ENCODE data around the gene ANKS1B. TPM values are rescaled to one million over a fixed set of nuclear protein-coding genes. Genes with fewer than 3 reads are reported as not detected.

Gene ANKS1B
- total and polyA plus RNA-seq, 10 of the 15 experiments (the other 5 are each of a cell fraction or from before 2014, with no cell fraction given) = 0.16 to 1.3 (median 0.82) TPM; not detected in 7

GRCh38 chr12:99713946-99714520, 270.7 kb downstream of the ANKS1B start (continued):
- TF ChIP-seq SMC3 (IDR thresholded peaks at IDR 0.05; ENCODE audit: borderline replicate concordance, low read length) (no peak), BCL11A (IDR thresholded peaks at IDR 0.05; ENCODE audit: low read depth, low read length) (no peak), SMARCA5 (IDR thresholded peaks at IDR 0.05) (no peak), GABPA (IDR thresholded peaks at IDR 0.05; ENCODE audit: low read depth) (no peak)

- in situ Hi-C loops (cut with MboI) (no loop called here), intact Hi-C loops (cut with micrococcal nuclease; ENCODE audit: unreplicated experiment) (no loop called here)
- TF ChIP-seq ATF2 (IDR thresholded peaks at IDR 0.05; ENCODE audit: low read length) = no peak
- no peak for TF ChIP-seq CREB1 (IDR thresholded peaks at IDR 0.05; ENCODE audit: low read depth)
- TF ChIP-seq ZNF384 (IDR thresholded peaks at IDR 0.05; ENCODE audit: borderline replicate concordance, low read depth, low read length) = no peak
- TF ChIP-seq KAT2A (conservative IDR thresholded peaks at IDR 0.05; ENCODE audit: control insufficient read depth, low read depth, low read length) = no peak
- no peak for TF ChIP-seq RBBP5 (conservative IDR thresholded peaks at IDR 0.05)
- no peak for TF ChIP-seq ETV6 (conservative IDR thresholded peaks at IDR 0.05 in 1 of 2, IDR thresholded peaks at IDR 0.05 in 1 of 2; ENCODE audit: borderline replicate concordance in 1 of 2, low read depth in 1 of 2)
- TF ChIP-seq USF1 (IDR thresholded peaks at IDR 0.05; ENCODE audit: borderline replicate concordance, extremely low read length, insufficient read depth, low read depth, low read length) = no peak
- no peak for TF ChIP-seq NBN (IDR thresholded peaks at IDR 0.05)
- DNase-seq (ENCODE audit: low read depth, low spot score) (no peak), FAIRE-seq (no peak), ATAC-seq (no peak)
- BruUV-seq (replicated peaks) = no TSS peak
- no peak overlapping the region for H3K4me2 ChIP-seq (ENCODE audit: control insufficient read depth, insufficient read depth)
- no peaks in the 10 kb centered on the region for H3K9me3 ChIP-seq (replicated peaks; ENCODE audit: control insufficient read depth, insufficient read depth, low read length)
- no peak overlapping the region for H3K27ac ChIP-seq (ENCODE audit: control insufficient read depth, insufficient read depth)
- H4K20me1 ChIP-seq (ENCODE audit: control insufficient read depth, insufficient read depth) = no peaks in the 10 kb centered on the region
- H3K27me3 ChIP-seq (replicated peaks in 1 of 2; ENCODE audit: control insufficient read depth in 2 of 2, insufficient read depth in 2 of 2, low read length in 1 of 2) = no peaks in the 10 kb centered on the region
- POLR2A ChIA-PET = no interaction called here
- CTCF ChIA-PET = interaction anchor here (0.7 kb wide), 1 partner anchor 103 kb away, joined by 3 read pairs; no protein-coding TSS in a partner anchor
- no peak overlapping the region for H3K9ac ChIP-seq (ENCODE audit: control insufficient read depth, insufficient read depth, low read length)
- SMC1A ChIA-PET (ENCODE audit: uncharacterized antibody, unreplicated experiment) = interaction anchor here (1.8 kb wide), 1 partner anchor 17 kb away, joined by 5 read pairs; no protein-coding TSS in a partner anchor
- RAD21 ChIA-PET (ENCODE audit: unreplicated experiment) = no interaction called here
- no peak overlapping the region for H3K4me3 ChIP-seq
- no peaks in the 10 kb centered on the region for H3K4me1 ChIP-seq (ENCODE audit: control insufficient read depth, insufficient read depth, low read length)
- H2AFZ ChIP-seq (ENCODE audit: control insufficient read depth, low read depth, low read length) = no peak overlapping the region
- H3K79me2 ChIP-seq (ENCODE audit: control insufficient read depth, insufficient read depth, low read length) = no peaks in the 10 kb centered on the region
- H3K36me3 ChIP-seq (ENCODE audit: control insufficient read depth in 2 of 2, insufficient read depth in 2 of 2, low read length in 1 of 2) = no peaks in the 10 kb centered on the region
Observed at GRCh38 chr12:99712281-99712680, 272.5 kb downstream of the ANKS1B start.
